AG09309 (cell line): ENCODE results near the gene CPNE4.

Experiments used
- DNase-seq: peaks from one replicate; pipeline ENCODE4 v3.0.0-alpha.2; 2010; ENCODE audit warnings: low read depth
- H3K4me3 ChIP-seq: 2 replicates; pipeline ENCODE4 v1.5.1; 2011; ENCODE audit warnings: mild to moderate bottlenecking, low read depth, low read length, moderate library complexity; ENCODE audit not compliant: control insufficient read depth
- TF ChIP-seq, protein P1 (sequence below): IDR thresholded peaks from 2 replicates; pipeline ENCODE4 v1.5.1; 2011; ENCODE audit warnings: mild to moderate bottlenecking, low read depth, low read length, inconsistent platforms; ENCODE audit not compliant: insufficient read depth, control insufficient read depth; ENCODE audit errors: missing control alignments

Gene CPNE4

GRCh38 chr3:131544557-131544956, 490.3 kb downstream of the CPNE4 start:
- no peak overlapping the region for H3K4me3 ChIP-seq
- no peak for DNase-seq
- TF ChIP-seq, protein P1, sequence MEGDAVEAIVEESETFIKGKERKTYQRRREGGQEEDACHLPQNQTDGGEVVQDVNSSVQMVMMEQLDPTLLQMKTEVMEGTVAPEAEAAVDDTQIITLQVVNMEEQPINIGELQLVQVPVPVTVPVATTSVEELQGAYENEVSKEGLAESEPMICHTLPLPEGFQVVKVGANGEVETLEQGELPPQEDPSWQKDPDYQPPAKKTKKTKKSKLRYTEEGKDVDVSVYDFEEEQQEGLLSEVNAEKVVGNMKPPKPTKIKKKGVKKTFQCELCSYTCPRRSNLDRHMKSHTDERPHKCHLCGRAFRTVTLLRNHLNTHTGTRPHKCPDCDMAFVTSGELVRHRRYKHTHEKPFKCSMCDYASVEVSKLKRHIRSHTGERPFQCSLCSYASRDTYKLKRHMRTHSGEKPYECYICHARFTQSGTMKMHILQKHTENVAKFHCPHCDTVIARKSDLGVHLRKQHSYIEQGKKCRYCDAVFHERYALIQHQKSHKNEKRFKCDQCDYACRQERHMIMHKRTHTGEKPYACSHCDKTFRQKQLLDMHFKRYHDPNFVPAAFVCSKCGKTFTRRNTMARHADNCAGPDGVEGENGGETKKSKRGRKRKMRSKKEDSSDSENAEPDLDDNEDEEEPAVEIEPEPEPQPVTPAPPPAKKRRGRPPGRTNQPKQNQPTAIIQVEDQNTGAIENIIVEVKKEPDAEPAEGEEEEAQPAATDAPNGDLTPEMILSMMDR = no peak

DNA sequence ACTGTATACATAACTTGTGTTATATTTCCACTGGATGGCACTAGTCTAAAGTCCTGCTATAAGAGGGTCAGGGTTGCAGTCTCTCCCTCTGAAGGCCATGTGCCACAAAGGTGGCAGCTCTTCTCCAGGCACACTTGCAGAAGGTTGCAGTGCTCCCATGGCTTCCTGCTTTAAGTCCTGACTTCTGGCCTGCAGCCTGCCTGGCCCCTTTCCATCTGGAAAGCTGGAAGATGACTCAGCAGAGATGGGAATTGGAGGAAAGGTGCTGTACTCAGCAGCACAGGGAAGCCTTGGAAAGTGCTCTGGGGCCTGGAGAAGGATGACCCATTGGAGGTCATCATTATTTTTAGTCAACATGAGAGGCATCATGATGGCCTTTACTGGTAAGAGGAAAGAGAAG, 491.1 kb downstream of the CPNE4 start:
- peak; percentile 64 for DNase-seq
- TF ChIP-seq, protein P1 = peak; percentile 3
- no peak overlapping the region for H3K4me3 ChIP-seq

- DNase-seq = no peak
- H3K4me3 ChIP-seq = no peak overlapping the region
- TF ChIP-seq, protein P1 = no peak
Measured at GRCh38 chr3:131541288-131541687, 493.5 kb downstream of the CPNE4 start.

DNA sequence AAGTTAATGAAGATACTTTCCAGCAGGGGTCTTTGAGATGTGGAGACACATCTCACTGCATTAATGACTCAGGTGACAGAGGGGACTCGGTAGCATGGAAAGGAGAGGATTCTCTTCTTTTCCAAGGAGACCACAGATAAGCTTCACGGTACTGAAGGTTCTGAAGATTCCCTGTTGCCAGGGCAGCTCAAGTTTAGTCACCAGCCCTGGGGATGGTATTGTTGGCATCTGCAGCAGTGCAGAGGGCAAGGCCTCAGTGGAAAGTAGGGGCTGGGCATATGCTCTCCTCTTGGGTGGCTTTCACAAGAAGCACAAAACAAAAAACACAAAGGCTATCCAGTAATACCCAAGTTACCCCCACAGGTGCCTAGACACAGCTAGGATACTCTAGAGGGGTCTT, 494.0 kb downstream of the CPNE4 start:
- H3K4me3 ChIP-seq = no peak overlapping the region
- TF ChIP-seq, protein P1 = no peak
- no peak for DNase-seq

- no peak overlapping the region for H3K4me3 ChIP-seq
- no peak for DNase-seq
- TF ChIP-seq, protein P1 = no peak
Measured at GRCh38 chr3:131540143-131540542, 494.7 kb downstream of the CPNE4 start.

DNA sequence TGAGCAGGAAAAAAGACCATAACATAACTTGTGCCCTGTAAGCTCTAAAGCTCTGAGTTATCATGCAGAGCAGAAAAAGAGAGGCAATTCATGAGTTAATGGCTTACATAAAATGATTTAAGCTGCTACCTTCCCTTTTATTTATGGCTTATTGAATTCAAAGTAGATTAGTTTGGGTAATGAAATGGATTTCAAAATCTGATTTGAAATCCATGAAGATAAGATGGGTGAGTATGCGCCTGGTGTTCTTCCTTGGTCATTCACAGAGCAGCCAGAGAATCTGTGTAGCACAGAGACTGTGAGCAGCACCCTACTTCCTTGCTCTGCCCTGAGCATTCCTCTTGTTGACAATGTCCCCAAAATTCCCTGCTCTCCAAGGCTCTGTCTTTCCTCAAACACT, 495.8 kb downstream of the CPNE4 start:
- TF ChIP-seq, protein P1 = no peak
- no peak for DNase-seq
- H3K4me3 ChIP-seq = no peak overlapping the region

DNA sequence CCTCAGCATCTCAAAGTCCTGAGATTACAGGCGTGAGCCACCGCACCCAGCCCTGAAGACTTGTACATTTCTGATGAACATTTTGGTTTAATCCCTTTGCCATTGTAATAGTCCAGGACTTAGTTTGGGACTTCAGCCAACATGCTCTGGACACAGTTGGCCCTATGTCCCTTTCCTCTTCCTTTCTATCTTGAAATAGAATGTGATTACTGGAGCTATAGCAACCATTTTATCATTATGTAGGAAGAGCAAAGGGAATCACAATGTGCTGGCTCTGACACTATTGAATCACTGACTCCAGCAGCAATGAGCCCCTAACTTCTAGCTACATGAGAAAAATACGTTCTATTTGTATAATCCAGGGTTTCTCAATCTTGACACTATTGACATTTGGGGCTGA, 497.3 kb downstream of the CPNE4 start:
- H3K4me3 ChIP-seq = no peak overlapping the region
- TF ChIP-seq, protein P1 = no peak
- no peak for DNase-seq
